ENCODE results near the gene PIGV. TPM values are rescaled to one million over a fixed set of nuclear protein-coding genes. Genes with fewer than 3 reads are reported as not detected.

The PIGV gene
- polyA plus RNA-seq, 2 donors = 5.1 to 7.1 TPM

GRCh38 chr1:26771643-26772321, 16.0 kb upstream of the PIGV start:
- 67 to 72% methylated on average over 2 of the region's 2 CpGs for WGBS, 2 donors
- Histone ChIP-seq H3K27me3 (ENCODE audit: control insufficient read depth in 1 of 2, insufficient read depth in 2 of 2, low read length in 2 of 2) (no peaks in the 10 kb centered on the region), H3K36me3 (ENCODE audit: control insufficient read depth in 2 of 2, insufficient read depth in 2 of 2, low read length in 1 of 2) (peaks cover 24 to 55% of the 10 kb centered on the region in 2 donors), H3K27ac (ENCODE audit: low read depth in 2 of 2, low read length in 1 of 2) (peak overlapping the region; percentile 44 to 76), H3K4me3 (ENCODE audit: low read depth in 1 of 2, low read length in 2 of 2) (no peak overlapping the region), H3K4me1 (ENCODE audit: control insufficient read depth in 2 of 2, insufficient read depth in 2 of 2, low read length in 1 of 2) (peaks cover 6 to 16% of the 10 kb centered on the region in 2 donors), H3K9me3 (ENCODE audit: control insufficient read depth in 2 of 2, insufficient read depth in 1 of 2, low read depth in 1 of 2, low read length in 1 of 2) (no peaks in the 10 kb centered on the region)

- WGBS, 2 donors = 70 to 83% methylated on average over 4 of the region's 4 CpGs
Measured at GRCh38 chr1:26772687-26773086, 15.1 kb upstream of the PIGV start.

GRCh38 chr1:26774462-26774861, 13.3 kb upstream of the PIGV start:
- H3K4me3 ChIP-seq (ENCODE audit: low read depth in 1 of 2, low read length in 2 of 2) = no peak overlapping the region
- no peaks in the 10 kb centered on the region for H3K9me3 ChIP-seq (ENCODE audit: control insufficient read depth in 2 of 2, insufficient read depth in 1 of 2, low read depth in 1 of 2, low read length in 1 of 2)
- H3K4me1 ChIP-seq (ENCODE audit: control insufficient read depth in 2 of 2, insufficient read depth in 2 of 2, low read length in 1 of 2) = peaks cover 6 to 11% of the 10 kb centered on the region in 2 donors
- WGBS, 2 donors = 95 to 97% methylated on average over 9 to 13 of the region's 13 CpGs
- no peaks in the 10 kb centered on the region for H3K27me3 ChIP-seq (ENCODE audit: control insufficient read depth in 1 of 2, insufficient read depth in 2 of 2, low read length in 2 of 2)
- H3K36me3 ChIP-seq (ENCODE audit: control insufficient read depth in 2 of 2, insufficient read depth in 2 of 2, low read length in 1 of 2) = peaks cover 23 to 55% of the 10 kb centered on the region in 2 donors
- H3K27ac ChIP-seq (ENCODE audit: low read depth in 2 of 2, low read length in 1 of 2) = no peak overlapping the region

More at GRCh38 chr1:26772687-26773086, 15.1 kb upstream of the PIGV start:
- Histone ChIP-seq H3K36me3 (ENCODE audit: control insufficient read depth in 2 of 2, insufficient read depth in 2 of 2, low read length in 1 of 2) (peaks cover 19 to 51% of the 10 kb centered on the region in 2 donors), H3K27me3 (ENCODE audit: control insufficient read depth in 1 of 2, insufficient read depth in 2 of 2, low read length in 2 of 2) (no peaks in the 10 kb centered on the region), H3K4me3 (ENCODE audit: low read depth in 1 of 2, low read length in 2 of 2) (no peak overlapping the region), H3K9me3 (ENCODE audit: control insufficient read depth in 2 of 2, insufficient read depth in 1 of 2, low read depth in 1 of 2, low read length in 1 of 2) (no peaks in the 10 kb centered on the region), H3K4me1 (ENCODE audit: control insufficient read depth in 2 of 2, insufficient read depth in 2 of 2, low read length in 1 of 2) (peaks cover 6 to 16% of the 10 kb centered on the region in 2 donors), H3K27ac (ENCODE audit: low read depth in 2 of 2, low read length in 1 of 2) (peak overlapping the region; percentile 12 to 45)

GRCh38 chr1:26775666-26776065, 12.1 kb upstream of the PIGV start:
- Histone ChIP-seq H3K27ac (ENCODE audit: low read depth in 2 of 2, low read length in 1 of 2) (no peak overlapping the region), H3K4me1 (ENCODE audit: control insufficient read depth in 2 of 2, insufficient read depth in 2 of 2, low read length in 1 of 2) (peaks cover 6 to 11% of the 10 kb centered on the region in 2 donors), H3K4me3 (ENCODE audit: low read depth in 1 of 2, low read length in 2 of 2) (no peak overlapping the region), H3K9me3 (ENCODE audit: control insufficient read depth in 2 of 2, insufficient read depth in 1 of 2, low read depth in 1 of 2, low read length in 1 of 2) (no peaks in the 10 kb centered on the region), H3K36me3 (ENCODE audit: control insufficient read depth in 2 of 2, insufficient read depth in 2 of 2, low read length in 1 of 2) (peaks cover 25 to 61% of the 10 kb centered on the region in 2 donors), H3K27me3 (ENCODE audit: control insufficient read depth in 1 of 2, insufficient read depth in 2 of 2, low read length in 2 of 2) (no peaks in the 10 kb centered on the region)
- WGBS, 2 donors = 56 to 63% methylated on average over 4 of the region's 4 CpGs

GRCh38 chr1:26779098-26779668, 8.6 kb upstream of the PIGV start:
- Histone ChIP-seq H3K36me3 (ENCODE audit: control insufficient read depth in 2 of 2, insufficient read depth in 2 of 2, low read length in 1 of 2) (peaks cover 20 to 36% of the 10 kb centered on the region in 2 donors), H3K27me3 (ENCODE audit: control insufficient read depth in 1 of 2, insufficient read depth in 2 of 2, low read length in 2 of 2) (no peaks in the 10 kb centered on the region), H3K4me1 (ENCODE audit: control insufficient read depth in 2 of 2, insufficient read depth in 2 of 2, low read length in 1 of 2) (peaks cover 2 to 3% of the 10 kb centered on the region in 2 donors), H3K9me3 (ENCODE audit: control insufficient read depth in 2 of 2, insufficient read depth in 1 of 2, low read depth in 1 of 2, low read length in 1 of 2) (no peaks in the 10 kb centered on the region), H3K4me3 (ENCODE audit: low read depth in 1 of 2, low read length in 2 of 2) (no peak overlapping the region), H3K27ac (ENCODE audit: low read depth in 2 of 2, low read length in 1 of 2) (no peak overlapping the region)
- 80 to 84% methylated on average over 11 of the region's 11 CpGs for WGBS, 2 donors

GRCh38 chr1:26780344-26780957, 7.3 kb upstream of the PIGV start:
- H3K27me3 ChIP-seq (ENCODE audit: control insufficient read depth in 1 of 2, insufficient read depth in 2 of 2, low read length in 2 of 2) = no peaks in the 10 kb centered on the region
- peaks cover 9 to 24% of the 10 kb centered on the region in 2 donors for H3K36me3 ChIP-seq (ENCODE audit: control insufficient read depth in 2 of 2, insufficient read depth in 2 of 2, low read length in 1 of 2)

GRCh38 chr1:26781206-26781825, 6.4 kb upstream of the PIGV start:
- Histone ChIP-seq H3K27ac (ENCODE audit: low read depth in 2 of 2, low read length in 1 of 2) (no peak overlapping the region), H3K9me3 (ENCODE audit: control insufficient read depth in 2 of 2, insufficient read depth in 1 of 2, low read depth in 1 of 2, low read length in 1 of 2) (no peaks in the 10 kb centered on the region), H3K4me1 (ENCODE audit: control insufficient read depth in 2 of 2, insufficient read depth in 2 of 2, low read length in 1 of 2) (peaks cover 0 to 3% of the 10 kb centered on the region in 2 donors), H3K4me3 (ENCODE audit: low read depth in 1 of 2, low read length in 2 of 2) (no peak overlapping the region), H3K27me3 (ENCODE audit: control insufficient read depth in 1 of 2, insufficient read depth in 2 of 2, low read length in 2 of 2) (no peaks in the 10 kb centered on the region), H3K36me3 (ENCODE audit: control insufficient read depth in 2 of 2, insufficient read depth in 2 of 2, low read length in 1 of 2) (peaks cover 9 to 21% of the 10 kb centered on the region in 2 donors)
- WGBS, 2 donors = 78 to 79% methylated on average over 11 of the region's 11 CpGs

More at GRCh38 chr1:26780344-26780957, 7.3 kb upstream of the PIGV start:
- Histone ChIP-seq H3K4me1 (ENCODE audit: control insufficient read depth in 2 of 2, insufficient read depth in 2 of 2, low read length in 1 of 2) (peaks cover 0 to 3% of the 10 kb centered on the region in 2 donors), H3K27ac (ENCODE audit: low read depth in 2 of 2, low read length in 1 of 2) (no peak overlapping the region), H3K9me3 (ENCODE audit: control insufficient read depth in 2 of 2, insufficient read depth in 1 of 2, low read depth in 1 of 2, low read length in 1 of 2) (no peaks in the 10 kb centered on the region), H3K4me3 (ENCODE audit: low read depth in 1 of 2, low read length in 2 of 2) (no peak overlapping the region)
- WGBS, 2 donors = 85 to 86% methylated on average over 21 of the region's 21 CpGs

GRCh38 chr1:26782521-26783212, 5.1 kb upstream of the PIGV start:
- H3K27me3 ChIP-seq (ENCODE audit: control insufficient read depth in 1 of 2, insufficient read depth in 2 of 2, low read length in 2 of 2) = no peaks in the 10 kb centered on the region
- 64 to 76% methylated on average over 3 of the region's 3 CpGs for WGBS, 2 donors
- H3K36me3 ChIP-seq (ENCODE audit: control insufficient read depth in 2 of 2, insufficient read depth in 2 of 2, low read length in 1 of 2) = peaks cover 9 to 21% of the 10 kb centered on the region in 2 donors
- no peak overlapping the region for H3K4me3 ChIP-seq (ENCODE audit: low read depth in 1 of 2, low read length in 2 of 2)
- no peaks in the 10 kb centered on the region for H3K9me3 ChIP-seq (ENCODE audit: control insufficient read depth in 2 of 2, insufficient read depth in 1 of 2, low read depth in 1 of 2, low read length in 1 of 2)
- H3K4me1 ChIP-seq (ENCODE audit: control insufficient read depth in 2 of 2, insufficient read depth in 2 of 2, low read length in 1 of 2) = peaks cover 0 to 9% of the 10 kb centered on the region in 2 donors
- no peak overlapping the region for H3K27ac ChIP-seq (ENCODE audit: low read depth in 2 of 2, low read length in 1 of 2)

GRCh38 chr1:26783646-26784022, 4.1 kb upstream of the PIGV start:
- Histone ChIP-seq H3K4me3 (ENCODE audit: low read depth in 1 of 2, low read length in 2 of 2) (no peak overlapping the region), H3K4me1 (ENCODE audit: control insufficient read depth in 2 of 2, insufficient read depth in 2 of 2, low read length in 1 of 2) (peaks cover 0 to 9% of the 10 kb centered on the region in 2 donors), H3K36me3 (ENCODE audit: control insufficient read depth in 2 of 2, insufficient read depth in 2 of 2, low read length in 1 of 2) (peaks cover 6 to 17% of the 10 kb centered on the region in 2 donors), H3K9me3 (ENCODE audit: control insufficient read depth in 2 of 2, insufficient read depth in 1 of 2, low read depth in 1 of 2, low read length in 1 of 2) (no peaks in the 10 kb centered on the region), H3K27me3 (ENCODE audit: control insufficient read depth in 1 of 2, insufficient read depth in 2 of 2, low read length in 2 of 2) (no peaks in the 10 kb centered on the region), H3K27ac (ENCODE audit: low read depth in 2 of 2, low read length in 1 of 2) (peak overlapping the region; percentile 11 to 34)
- 67 to 79% methylated on average over 5 of the region's 5 CpGs for WGBS, 2 donors

All from esophagus (tissue), 2 donors.